ENCODE data around the gene CENPA.

- no peak for TF ChIP-seq CTCF (IDR thresholded peaks at IDR 0.05)
- TF ChIP-seq POLR2A (IDR thresholded peaks at IDR 0.05) = no peak
These were observed 45.0 kb upstream of the CENPA start for GRCh38 chr2:26740890-26741302.
